Hepatocyte (in vitro differentiated cells): ENCODE results near the gene GARS1. TPM values are rescaled to one million over a fixed set of nuclear protein-coding genes. Genes with fewer than 3 reads are reported as not detected.

Experiments
- DNase-seq: peaks from one replicate; pipeline ENCODE4 v3.0.0-alpha.2; 2016; ENCODE audit warnings: low spot score
- H2AFZ ChIP-seq: fragments of 200-600 bp; sonication (generic); 2 replicates; pipeline ENCODE4 v1.6.0; 2016; ENCODE audit warnings: antibody characterized with exemption, mild to moderate bottlenecking
- H3K27ac ChIP-seq: fragments of 200-600 bp; sonication (generic); 2 replicates; pipeline ENCODE4 v1.5.1; 2016; ENCODE audit warnings: mild to moderate bottlenecking
- H3K27me3 ChIP-seq: fragments of 200-600 bp; sonication (generic); 2 replicates; pipeline ENCODE4 v1.6.1; 2016
- H3K36me3 ChIP-seq: fragments of 200-600 bp; sonication (generic); replicated peaks from 2 replicates; pipeline ENCODE4 v1.5.1; 2016; ENCODE audit warnings: low read depth; ENCODE audit not compliant: insufficient read depth
- H3K4me1 ChIP-seq: fragments of 200-600 bp; sonication (generic); 2 replicates; pipeline ENCODE4 v1.5.1; 2016; ENCODE audit warnings: mild to moderate bottlenecking, moderate library complexity; ENCODE audit not compliant: insufficient read depth
- H3K4me2 ChIP-seq: fragments of 200-600 bp; sonication (generic); 2 replicates; pipeline ENCODE4 v1.6.0; 2016
- H3K4me3 ChIP-seq: fragments of 200-600 bp; sonication (generic); 2 replicates; pipeline ENCODE4 v1.5.1; 2016; ENCODE audit warnings: mild to moderate bottlenecking
- H3K79me2 ChIP-seq: fragments of 200-600 bp; sonication (generic); 2 replicates; pipeline ENCODE4 v1.6.0; 2017; ENCODE audit warnings: mild to moderate bottlenecking
- H3K9me2 ChIP-seq: fragments of 200-600 bp; sonication (generic); replicated peaks from 2 replicates; pipeline ENCODE4 v1.6.0; 2017; ENCODE audit warnings: mild to moderate bottlenecking; ENCODE audit not compliant: insufficient read depth
- H3K9me3 ChIP-seq: fragments of 200-600 bp; sonication (generic); 2 replicates; pipeline ENCODE4 v1.5.1; 2016; ENCODE audit warnings: low read depth, mild to moderate bottlenecking
- H4K20me1 ChIP-seq: fragments of 200-600 bp; sonication (generic); 2 replicates; pipeline ENCODE4 v1.6.0; 2016; ENCODE audit warnings: mild to moderate bottlenecking; ENCODE audit not compliant: insufficient read depth, poor library complexity, severe bottlenecking
- CTCF ChIP-seq: fragments of 200-600 bp; sonication (generic); IDR thresholded peaks from 2 replicates; pipeline ENCODE4 v1.5.1; 2016; ENCODE audit warnings: antibody characterized with exemption, mild to moderate bottlenecking; ENCODE audit not compliant: poor library complexity
- EZH2 ChIP-seq: fragments of 200-600 bp; sonication (generic); IDR thresholded peaks from 2 replicates; pipeline ENCODE4 v1.6.1; 2016; ENCODE audit warnings: antibody characterized with exemption, mild to moderate bottlenecking, borderline replicate concordance
- EZH2phosphoT487 ChIP-seq: fragments of 200-600 bp; sonication (generic); IDR thresholded peaks from one replicate; pipeline ENCODE4 v1.6.1; 2018; ENCODE audit warnings: antibody characterized with exemption, mild to moderate bottlenecking, low read depth, moderate library complexity; ENCODE audit not compliant: unreplicated experiment, severe bottlenecking
- WGBS: methylation state at CpG from one replicate; pipeline ENCODE4 v1.1.6; 2016; ENCODE audit warnings: low lambda C conversion rate; ENCODE audit errors: missing lambda C conversion rate; 5-methylcytosine and 5-hydroxymethylcytosine counted together
- polyA plus RNA-seq: library from polyadenylated mRNA; unstranded; fragments of >200 nt; fragmentation: Nextera tagmentation; extraction: Ambion mirVana; gene quantifications from 2 replicates; pipeline ENCODE4 v1.2.1, GENCODE V29; 2016
- total RNA-seq: library from RNA; depleted of rRNA; stranded (reverse); fragments of >200 nt; gene quantifications from 2 replicates; pipeline ENCODE4 v1.2.3, GENCODE V29; 2014

Gene GARS1
- total and polyA plus RNA-seq, 2 experiments from 2014 or later, result 131 to 163 TPM

DNA sequence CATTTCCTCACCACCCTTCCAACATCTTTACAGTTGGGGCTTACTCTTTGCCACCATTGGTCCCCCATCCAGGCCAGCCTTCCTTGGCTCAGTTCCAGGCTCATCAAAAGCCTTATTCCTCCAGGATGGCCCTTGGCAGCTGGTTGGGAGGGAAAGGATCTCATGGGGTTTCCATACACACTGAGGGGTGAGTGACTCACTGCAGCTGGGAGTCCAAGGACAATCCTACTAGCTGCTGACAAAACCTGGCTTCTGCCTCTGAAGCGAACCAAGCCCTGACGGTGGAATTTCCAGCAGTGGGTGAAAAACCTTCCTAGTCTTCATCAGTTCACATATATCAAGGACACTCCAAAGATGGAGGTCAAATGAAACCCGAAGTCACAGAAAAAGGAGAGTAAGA lies 64.6 kb downstream of the GARS1 start:
- no peaks in the 10 kb centered on the region for H4K20me1 ChIP-seq
- no peaks in the 10 kb centered on the region for H3K27me3 ChIP-seq
- no peaks in the 10 kb centered on the region for H3K79me2 ChIP-seq
- DNase-seq, result no peak
- H3K9me3 ChIP-seq, result no peaks in the 10 kb centered on the region
- H3K9me2 ChIP-seq, result no peaks in the 10 kb centered on the region
- H3K4me3 ChIP-seq, result no peak overlapping the region
- H2AFZ ChIP-seq, result no peak overlapping the region
- TF ChIP-seq CTCF (no peak), EZH2 (no peak), EZH2phosphoT487 (no peak)
- H3K4me2 ChIP-seq, result no peak overlapping the region
- no peaks in the 10 kb centered on the region for H3K4me1 ChIP-seq
- H3K27ac ChIP-seq, result no peak overlapping the region
- 90% methylated on average over 3 of the region's 3 CpGs for WGBS
- H3K36me3 ChIP-seq, result no peaks in the 10 kb centered on the region

DNA sequence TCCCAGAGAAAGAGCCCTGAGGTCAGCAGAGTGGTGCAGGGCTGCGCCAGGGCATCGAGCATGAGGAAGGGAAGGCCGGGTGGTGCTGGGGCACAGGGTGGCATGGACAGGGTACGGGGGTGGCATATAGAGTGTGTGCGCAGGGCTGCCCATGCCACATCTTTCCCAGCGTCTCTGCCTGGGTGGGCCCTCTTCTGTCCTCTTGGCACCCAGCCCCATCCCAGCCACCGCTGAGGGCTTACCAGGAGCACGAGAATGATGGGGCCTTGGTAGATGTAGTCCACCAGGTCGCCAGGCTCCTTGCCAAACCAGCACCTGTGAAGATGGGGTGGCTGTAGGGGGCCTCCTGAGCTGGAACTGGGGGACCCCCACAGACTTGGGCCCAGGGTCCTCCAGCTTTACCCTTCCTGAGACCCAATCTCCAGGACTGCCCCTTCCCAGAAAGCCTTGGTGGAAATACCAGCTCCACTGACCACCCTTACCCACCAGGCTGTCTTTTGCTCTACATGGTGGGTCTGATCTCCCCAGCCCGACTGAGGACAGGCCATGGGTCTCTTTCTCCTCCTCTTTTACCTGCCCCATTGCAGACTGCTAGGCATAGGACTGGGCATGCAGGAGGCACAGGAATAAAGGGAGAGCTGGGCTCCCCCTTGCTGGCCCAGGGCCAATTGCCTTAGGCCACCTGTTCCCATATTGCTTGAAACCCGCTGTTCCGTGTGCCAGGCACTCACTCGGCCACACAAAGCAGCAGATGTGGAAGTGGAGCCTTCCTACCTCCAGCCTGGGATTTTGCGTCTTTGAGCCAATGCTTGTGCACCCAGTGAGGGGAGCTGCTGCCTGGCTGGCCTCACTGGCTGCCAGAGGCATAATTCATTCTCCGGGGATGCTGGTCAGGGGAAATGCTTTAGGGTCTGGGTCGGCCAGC lies 65.9 kb downstream of the GARS1 start:
- no peak overlapping the region for H3K27ac ChIP-seq
- H3K79me2 ChIP-seq, result no peaks in the 10 kb centered on the region
- H3K4me3 ChIP-seq, result no peak overlapping the region
- H2AFZ ChIP-seq, result no peak overlapping the region
- H3K27me3 ChIP-seq, result no peaks in the 10 kb centered on the region
- H3K9me3 ChIP-seq, result no peaks in the 10 kb centered on the region
- TF ChIP-seq EZH2phosphoT487, result no peak
- TF ChIP-seq CTCF, result no peak
- no peak for TF ChIP-seq EZH2
- no peaks in the 10 kb centered on the region for H4K20me1 ChIP-seq
- H3K36me3 ChIP-seq, result no peaks in the 10 kb centered on the region
- WGBS, result 91% methylated on average over 16 of the region's 16 CpGs
- H3K9me2 ChIP-seq, result no peaks in the 10 kb centered on the region
- no peak overlapping the region for H3K4me2 ChIP-seq
- no peak for DNase-seq
- H3K4me1 ChIP-seq, result no peaks in the 10 kb centered on the region

- no peaks in the 10 kb centered on the region for H3K9me2 ChIP-seq
- no peak overlapping the region for H2AFZ ChIP-seq
- DNase-seq, result no peak
- TF ChIP-seq EZH2 (no peak), CTCF (no peak), EZH2phosphoT487 (no peak)
- H3K27me3 ChIP-seq, result no peaks in the 10 kb centered on the region
- H3K4me3 ChIP-seq, result no peak overlapping the region
- H3K36me3 ChIP-seq, result no peaks in the 10 kb centered on the region
- no peak overlapping the region for H3K4me2 ChIP-seq
- 95% methylated on average over 6 of the region's 6 CpGs for WGBS
- H3K79me2 ChIP-seq, result no peaks in the 10 kb centered on the region
- H3K9me3 ChIP-seq, result no peaks in the 10 kb centered on the region
- H3K4me1 ChIP-seq, result no peaks in the 10 kb centered on the region
- H3K27ac ChIP-seq, result no peak overlapping the region
- no peaks in the 10 kb centered on the region for H4K20me1 ChIP-seq
These were observed 67.2 kb downstream of the GARS1 start for GRCh38 chr7:30661926-30662325.
